ENCODE results near the gene DOCK4. TPM values are rescaled to one million over a fixed set of nuclear protein-coding genes. Genes with fewer than 3 reads are reported as not detected.

DOCK4 gene
- total RNA-seq, 1 donor, result 31.8 TPM

DNA sequence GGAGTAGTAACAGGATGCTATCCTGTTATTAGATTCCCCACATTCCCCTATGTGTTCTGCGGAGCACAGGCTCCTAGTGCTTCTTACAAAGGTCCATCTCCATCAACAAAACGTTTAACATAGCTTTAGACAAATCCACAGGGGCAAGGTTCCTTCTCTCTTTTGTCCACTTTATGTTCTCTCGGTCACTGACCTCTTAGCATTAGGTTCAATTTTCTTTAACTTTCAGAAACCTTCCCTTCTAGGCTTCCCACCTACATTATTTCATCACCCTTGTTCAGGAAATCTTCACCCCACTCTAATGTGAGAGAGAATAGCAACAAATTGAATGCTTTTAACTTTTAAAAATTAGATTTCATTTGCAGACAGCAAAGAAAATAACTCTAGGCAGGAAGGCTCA, 84.9 kb downstream of the DOCK4 start:
- Histone ChIP-seq H3K27me3 (ENCODE audit: insufficient read depth, low read length) (no peaks in the 10 kb centered on the region), H3K36me3 (ENCODE audit: insufficient read depth, low read length) (no peaks in the 10 kb centered on the region), H4K20me1 (ENCODE audit: insufficient read depth, low read length) (peaks cover 3% of the 10 kb centered on the region), H3K9me3 (ENCODE audit: low read depth, low read length) (no peaks in the 10 kb centered on the region), H3K4me2 (ENCODE audit: insufficient read depth, low read length) (no peak overlapping the region), H2AFZ (ENCODE audit: low read length) (no peak overlapping the region), H3K4me3 (ENCODE audit: insufficient read depth, low read length) (no peak overlapping the region), H3K79me2 (ENCODE audit: insufficient read depth, low read length) (peaks cover 28% of the 10 kb centered on the region), H3K27ac (ENCODE audit: low read depth, low read length) (no peak overlapping the region), H3K4me1 (ENCODE audit: insufficient read depth, low read length) (no peaks in the 10 kb centered on the region)
- no peak for DNase-seq (ENCODE audit: insufficient read length, low spot score, missing footprints)
- TF ChIP-seq, protein P1, sequence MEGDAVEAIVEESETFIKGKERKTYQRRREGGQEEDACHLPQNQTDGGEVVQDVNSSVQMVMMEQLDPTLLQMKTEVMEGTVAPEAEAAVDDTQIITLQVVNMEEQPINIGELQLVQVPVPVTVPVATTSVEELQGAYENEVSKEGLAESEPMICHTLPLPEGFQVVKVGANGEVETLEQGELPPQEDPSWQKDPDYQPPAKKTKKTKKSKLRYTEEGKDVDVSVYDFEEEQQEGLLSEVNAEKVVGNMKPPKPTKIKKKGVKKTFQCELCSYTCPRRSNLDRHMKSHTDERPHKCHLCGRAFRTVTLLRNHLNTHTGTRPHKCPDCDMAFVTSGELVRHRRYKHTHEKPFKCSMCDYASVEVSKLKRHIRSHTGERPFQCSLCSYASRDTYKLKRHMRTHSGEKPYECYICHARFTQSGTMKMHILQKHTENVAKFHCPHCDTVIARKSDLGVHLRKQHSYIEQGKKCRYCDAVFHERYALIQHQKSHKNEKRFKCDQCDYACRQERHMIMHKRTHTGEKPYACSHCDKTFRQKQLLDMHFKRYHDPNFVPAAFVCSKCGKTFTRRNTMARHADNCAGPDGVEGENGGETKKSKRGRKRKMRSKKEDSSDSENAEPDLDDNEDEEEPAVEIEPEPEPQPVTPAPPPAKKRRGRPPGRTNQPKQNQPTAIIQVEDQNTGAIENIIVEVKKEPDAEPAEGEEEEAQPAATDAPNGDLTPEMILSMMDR (IDR thresholded peaks at IDR 0.05; ENCODE audit: extremely low read depth, low read depth, low read length), result no peak

- DNase-seq (ENCODE audit: insufficient read length, low spot score, missing footprints), result no peak
- H3K36me3 ChIP-seq (ENCODE audit: insufficient read depth, low read length), result no peaks in the 10 kb centered on the region
Observed at GRCh38 chr7:112120696-112121217, 85.4 kb downstream of the DOCK4 start.

DNA sequence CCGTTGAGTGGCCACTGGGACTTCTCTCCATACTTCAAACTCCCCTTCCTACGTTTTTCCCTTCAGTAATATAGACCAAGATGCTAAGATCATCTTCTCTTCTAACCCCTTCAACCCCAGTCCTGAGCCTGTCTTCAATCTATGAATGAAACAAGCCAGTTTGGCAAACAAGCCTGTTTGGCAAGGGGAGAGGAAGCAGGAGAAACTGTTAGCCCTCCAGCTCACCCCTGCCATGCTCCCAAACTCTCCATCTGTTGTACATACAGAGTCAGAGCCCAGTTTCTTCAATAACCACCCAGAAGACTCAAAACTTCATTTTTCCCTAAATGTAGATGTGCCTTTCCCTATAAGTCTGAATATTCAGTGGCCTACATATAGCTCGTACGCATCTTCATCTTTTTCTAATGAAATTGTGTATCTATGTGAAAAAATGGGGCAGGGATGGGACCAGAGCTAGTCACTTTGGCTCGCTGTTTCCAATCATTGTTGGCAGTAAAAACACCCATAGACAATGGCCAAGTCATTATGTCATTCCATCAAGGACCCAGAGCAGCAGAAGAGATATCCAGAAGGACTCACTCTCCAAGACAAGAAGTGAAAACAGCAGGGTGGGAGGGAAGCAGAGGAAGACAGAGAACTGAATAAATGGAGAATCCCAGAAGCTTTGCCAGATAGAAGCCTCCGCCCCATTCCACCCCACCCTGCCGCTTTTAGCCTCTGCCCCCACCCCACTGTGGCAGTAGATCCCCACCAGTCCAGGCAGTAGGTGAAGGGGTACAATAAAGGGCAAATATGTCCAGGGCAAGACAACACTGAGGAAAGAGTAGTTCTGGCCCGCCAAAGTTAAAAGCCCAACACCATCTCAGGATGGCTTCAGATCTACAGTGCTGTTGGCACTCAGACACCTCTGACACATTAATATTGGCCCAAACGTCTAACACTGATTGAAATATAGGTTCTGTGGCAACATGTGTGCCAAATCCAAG, 87.3 kb downstream of the DOCK4 start:
- Histone ChIP-seq H3K36me3 (ENCODE audit: insufficient read depth, low read length) (no peaks in the 10 kb centered on the region), H3K79me2 (ENCODE audit: insufficient read depth, low read length) (peaks cover 23% of the 10 kb centered on the region), H3K9me3 (ENCODE audit: low read depth, low read length) (no peaks in the 10 kb centered on the region), H3K4me1 (ENCODE audit: insufficient read depth, low read length) (no peaks in the 10 kb centered on the region), H3K27me3 (ENCODE audit: insufficient read depth, low read length) (no peaks in the 10 kb centered on the region), H3K4me2 (ENCODE audit: insufficient read depth, low read length) (no peak overlapping the region), H3K27ac (ENCODE audit: low read depth, low read length) (no peak overlapping the region), H2AFZ (ENCODE audit: low read length) (no peak overlapping the region), H4K20me1 (ENCODE audit: insufficient read depth, low read length) (peaks cover 2% of the 10 kb centered on the region), H3K4me3 (ENCODE audit: insufficient read depth, low read length) (no peak overlapping the region)
- no peak for DNase-seq (ENCODE audit: insufficient read length, low spot score, missing footprints)
- TF ChIP-seq, protein P1 (IDR thresholded peaks at IDR 0.05; ENCODE audit: extremely low read depth, low read depth, low read length), result no peak

More at GRCh38 chr7:112120696-112121217, 85.4 kb downstream of the DOCK4 start:
- Histone ChIP-seq H3K4me2 (ENCODE audit: insufficient read depth, low read length) (no peak overlapping the region), H2AFZ (ENCODE audit: low read length) (no peak overlapping the region), H3K4me3 (ENCODE audit: insufficient read depth, low read length) (no peak overlapping the region), H3K27ac (ENCODE audit: low read depth, low read length) (no peak overlapping the region), H4K20me1 (ENCODE audit: insufficient read depth, low read length) (peaks cover 3% of the 10 kb centered on the region), H3K9me3 (ENCODE audit: low read depth, low read length) (no peaks in the 10 kb centered on the region), H3K4me1 (ENCODE audit: insufficient read depth, low read length) (no peaks in the 10 kb centered on the region), H3K79me2 (ENCODE audit: insufficient read depth, low read length) (peaks cover 28% of the 10 kb centered on the region), H3K27me3 (ENCODE audit: insufficient read depth, low read length) (no peaks in the 10 kb centered on the region)
- TF ChIP-seq, protein P1 (IDR thresholded peaks at IDR 0.05; ENCODE audit: extremely low read depth, low read depth, low read length), result no peak

GRCh38 chr7:112116894-112117293, 89.3 kb downstream of the DOCK4 start:
- TF ChIP-seq, protein P1 (IDR thresholded peaks at IDR 0.05; ENCODE audit: extremely low read depth, low read depth, low read length), result no peak
- Histone ChIP-seq H3K36me3 (ENCODE audit: insufficient read depth, low read length) (no peaks in the 10 kb centered on the region), H3K4me3 (ENCODE audit: insufficient read depth, low read length) (no peak overlapping the region), H4K20me1 (ENCODE audit: insufficient read depth, low read length) (peaks cover 2% of the 10 kb centered on the region), H3K9me3 (ENCODE audit: low read depth, low read length) (no peaks in the 10 kb centered on the region), H3K79me2 (ENCODE audit: insufficient read depth, low read length) (peaks cover 26% of the 10 kb centered on the region), H3K4me2 (ENCODE audit: insufficient read depth, low read length) (no peak overlapping the region), H3K27me3 (ENCODE audit: insufficient read depth, low read length) (no peaks in the 10 kb centered on the region), H3K27ac (ENCODE audit: low read depth, low read length) (no peak overlapping the region), H2AFZ (ENCODE audit: low read length) (no peak overlapping the region), H3K4me1 (ENCODE audit: insufficient read depth, low read length) (peaks cover 7% of the 10 kb centered on the region)
- no peak for DNase-seq (ENCODE audit: insufficient read length, low spot score, missing footprints)
